Renal cortex interstitium (tissue), 11 donors: ENCODE results near the gene PPDPF. TPM values are rescaled to one million over a fixed set of nuclear protein-coding genes. Genes with fewer than 3 reads are reported as not detected.
A peak's percentile ranks its signal among the peaks of the same experiment; 100 is the strongest.
"Not testable (repeated sequence)": the region's sequence is repeated elsewhere in the genome, so short reads cannot be mapped to it uniquely, and the experiment has no call there.

Experiments
- DNase-seq, 11 donors: peaks; one replicate each; pipeline ENCODE4 v3.0.0-alpha.2; 2013; ENCODE audit warnings: low read depth in 9 of 11, low spot score in 4 of 11; ENCODE audit errors: extremely low read depth in 1 of 11
- polyA plus RNA-seq, 3 donors: library from polyadenylated mRNA; unstranded; fragments of 120-200 nt; gene quantifications; one replicate each; pipeline ENCODE4 v1.2.1, GENCODE V29; 2013; ENCODE audit not compliant: insufficient read length in 3 of 3

PPDPF gene
- polyA plus RNA-seq, 3 donors = 145 to 341 (median 332) TPM

- peak in 6 of 11 donors; percentile 48 to 69 (median 56) for DNase-seq
These were observed 32.8 kb downstream of the PPDPF start for GRCh38 chr20:63553251-63553932.

GRCh38 chr20:63553933-63554290, 33.3 kb downstream of the PPDPF start, which contains the start of gene FNDC11:
FNDC11 (plus strand) TSS chr20:63554159; CDS start chr20:63555664, 1,505 bp downstream.
- DNase-seq = peak in 4 of 11 donors; percentile 54 to 64 (median 62)

GRCh38 chr20:63554361-63555278, 34.1 kb downstream of the PPDPF start:
- DNase-seq = no peak

GRCh38 chr20:63555661-63556381, 35.3 kb downstream of the PPDPF start:
- no peak for DNase-seq

- no peak for DNase-seq
These were observed 36.4 kb downstream of the PPDPF start for GRCh38 chr20:63556873-63557478.

GRCh38 chr20:63557481-63557891, 36.9 kb downstream of the PPDPF start:
- no peak for DNase-seq

DNA sequence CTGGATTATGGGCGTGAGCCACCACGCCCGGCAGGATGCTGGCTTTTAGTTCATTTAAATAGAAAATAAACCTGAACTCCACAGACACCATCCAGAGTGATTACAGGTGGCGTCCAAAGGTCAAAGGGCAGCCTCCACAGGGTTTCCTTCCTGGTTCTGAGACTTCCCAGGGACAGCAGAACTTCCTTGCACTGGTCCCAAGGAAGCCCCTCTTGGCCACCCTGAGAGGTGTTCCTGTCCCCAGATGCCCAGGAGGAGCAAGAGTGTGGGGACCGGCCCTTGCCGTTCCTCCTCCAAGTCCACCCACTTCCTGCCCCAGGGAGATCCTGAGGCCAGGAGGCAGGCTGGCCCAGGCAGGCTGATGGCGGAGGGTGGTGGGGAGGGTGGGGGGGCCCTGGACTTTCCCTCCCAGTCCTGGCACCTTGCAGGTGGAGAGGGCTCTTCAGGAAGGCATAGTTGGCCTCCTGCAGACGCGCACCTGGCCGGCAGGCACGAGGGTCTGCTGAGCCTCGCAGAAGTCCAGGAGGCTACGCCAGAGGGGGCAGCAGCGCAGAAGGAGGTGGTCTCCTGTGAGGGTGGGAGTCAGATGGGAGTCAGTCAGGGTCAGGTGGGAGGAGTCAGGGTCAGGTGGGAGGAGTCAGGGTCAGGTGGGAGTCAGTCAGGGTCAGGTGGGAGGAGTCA, 38.4 kb downstream of the PPDPF start:
- no peak for DNase-seq

- DNase-seq = not testable (repeated sequence)
These were observed 39.1 kb downstream of the PPDPF start for GRCh38 chr20:63559485-63560332.

DNA sequence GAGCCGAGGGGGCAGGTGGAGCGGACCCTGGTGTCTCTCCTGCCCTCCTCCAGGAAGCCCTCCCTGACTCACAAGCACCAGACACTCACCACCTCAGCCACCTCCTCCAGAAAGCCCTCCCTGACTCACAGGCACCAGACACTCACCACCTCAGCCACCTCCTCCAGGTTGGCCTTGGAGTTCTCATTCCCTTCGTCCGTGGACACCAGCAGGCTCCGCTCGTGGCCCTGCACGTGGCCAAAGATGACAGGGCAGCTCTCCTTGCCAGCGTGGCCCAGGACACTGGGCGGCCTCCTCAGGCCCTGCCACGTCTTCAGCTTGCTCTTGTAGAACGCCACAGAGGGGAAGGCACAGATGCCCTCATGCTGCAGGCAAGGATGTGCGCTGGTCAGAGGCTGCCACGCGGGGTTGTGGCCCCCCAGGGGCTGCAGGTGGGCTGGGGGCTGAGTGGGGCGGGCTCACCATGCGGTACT, 39.8 kb downstream of the PPDPF start:
- DNase-seq = no peak

DNA sequence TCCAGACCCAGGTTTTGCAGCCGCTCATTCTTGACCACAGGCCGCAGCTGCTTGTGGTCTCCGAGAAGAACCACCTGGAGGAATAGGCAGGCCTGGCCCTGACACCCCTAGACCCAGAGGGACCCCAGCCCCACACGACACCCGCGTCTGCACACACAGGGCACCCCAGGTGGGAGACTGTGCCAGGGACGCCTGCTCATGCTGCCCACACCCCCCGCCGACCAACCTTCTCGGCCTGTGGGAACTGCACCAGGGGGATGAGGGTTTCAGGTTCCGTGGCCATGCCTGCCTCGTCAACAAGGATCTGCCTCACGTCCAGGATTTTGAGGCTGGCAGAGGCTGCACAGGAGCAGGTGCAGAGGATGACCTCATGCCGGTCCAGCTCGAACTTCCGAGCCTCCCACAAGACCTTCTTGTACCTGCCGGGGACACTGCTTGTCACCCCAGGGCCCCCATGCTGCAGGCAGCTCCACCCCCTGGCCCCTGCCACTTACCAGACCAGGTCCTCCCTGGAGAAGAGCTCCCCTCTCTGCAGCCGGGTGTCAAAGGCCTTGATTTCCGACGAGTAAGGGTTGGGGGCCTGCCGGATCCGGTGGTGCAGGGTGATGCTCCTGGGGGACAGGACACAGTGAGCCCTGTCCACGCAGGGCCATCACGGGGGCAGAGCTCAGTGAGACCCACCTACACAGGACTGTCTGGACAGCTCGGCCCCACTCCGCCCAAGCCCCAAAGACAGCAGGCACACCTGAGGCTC, 40.5 kb downstream of the PPDPF start:
- no peak for DNase-seq

DNA sequence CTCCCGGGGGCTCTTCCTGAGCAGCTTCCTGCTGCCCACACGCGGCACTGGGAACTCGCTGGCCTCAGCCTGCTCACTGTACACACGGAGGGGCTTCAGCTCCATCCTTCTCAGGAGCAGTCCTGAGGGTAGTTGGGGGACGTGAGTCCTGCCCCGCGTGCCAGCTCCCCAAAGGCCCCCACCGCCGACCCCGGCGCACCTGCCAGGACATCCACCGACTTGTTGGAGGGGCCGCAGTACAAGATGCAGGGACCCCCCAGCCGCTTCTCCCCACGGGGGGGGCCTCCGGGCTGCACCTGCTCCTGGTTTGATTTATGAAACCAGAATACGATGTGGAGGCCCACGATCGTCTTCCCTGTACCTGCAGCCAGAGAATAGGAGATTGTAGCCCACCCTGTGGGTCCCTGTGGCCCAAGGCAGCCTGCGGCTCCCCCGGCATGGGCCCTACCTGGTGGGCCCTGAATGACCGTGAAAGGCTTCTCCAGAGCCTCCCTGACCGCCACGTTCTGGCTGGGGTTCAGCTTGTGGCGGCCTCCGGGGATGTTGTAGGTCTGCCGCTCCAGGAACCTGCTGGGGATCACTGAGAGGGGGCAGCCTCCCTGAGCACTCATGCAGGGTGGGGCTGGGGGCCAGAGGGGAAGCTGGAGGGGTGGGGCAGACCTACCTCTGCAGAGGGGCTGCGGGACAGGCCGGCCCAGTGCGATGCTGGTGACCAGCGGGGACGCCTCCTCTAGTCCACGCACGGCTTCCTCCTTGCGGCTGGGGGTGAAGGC, 41.2 kb downstream of the PPDPF start:
- no peak for DNase-seq

GRCh38 chr20:63562461-63563224, 42.1 kb downstream of the PPDPF start:
- no peak for DNase-seq

DNA sequence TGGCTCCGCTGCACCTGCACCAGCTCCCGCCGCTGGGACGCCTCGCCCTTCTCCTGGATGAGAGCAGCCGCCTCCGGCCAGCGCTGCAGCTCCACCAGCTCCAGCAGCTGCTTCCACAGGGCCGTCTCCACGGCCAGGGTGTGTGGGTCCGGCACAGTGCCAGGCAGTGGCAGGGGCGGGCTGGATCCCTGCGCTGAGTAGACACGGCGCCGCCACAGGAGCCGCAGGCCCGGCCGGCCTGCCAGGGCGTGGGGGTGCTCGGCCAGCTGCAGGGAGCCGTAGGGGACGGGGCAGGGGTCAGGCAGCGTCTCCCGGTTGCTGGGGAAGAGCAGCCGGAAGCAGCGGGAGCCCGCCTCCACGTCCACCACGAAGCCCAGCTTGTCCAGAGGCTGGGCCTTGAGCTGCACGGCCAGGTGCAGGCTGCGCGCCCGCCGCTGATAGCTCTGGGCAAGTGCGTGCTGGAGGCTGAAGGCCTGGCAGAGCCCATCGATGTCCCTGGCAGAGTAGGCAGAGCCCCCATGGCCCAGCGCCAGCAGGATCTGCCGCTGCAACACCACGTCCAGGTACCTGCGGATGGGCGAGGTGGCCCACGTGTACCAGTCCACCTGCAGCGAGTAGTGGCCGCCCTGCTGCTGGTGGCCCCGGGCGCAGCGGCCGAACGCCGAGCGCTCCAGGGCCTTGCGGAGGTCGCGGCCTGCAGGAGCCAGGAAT, 42.8 kb downstream of the PPDPF start:
- DNase-seq = no peak

GRCh38 chr20:63564036-63564810, 43.7 kb downstream of the PPDPF start:
- DNase-seq = no peak
